Measurements from ENCODE around the gene UBXN1.
"Not testable (repeated sequence)": the region's sequence is repeated elsewhere in the genome, so short reads cannot be mapped to it uniquely, and the experiment has no call there.

The UBXN1 gene

DNA sequence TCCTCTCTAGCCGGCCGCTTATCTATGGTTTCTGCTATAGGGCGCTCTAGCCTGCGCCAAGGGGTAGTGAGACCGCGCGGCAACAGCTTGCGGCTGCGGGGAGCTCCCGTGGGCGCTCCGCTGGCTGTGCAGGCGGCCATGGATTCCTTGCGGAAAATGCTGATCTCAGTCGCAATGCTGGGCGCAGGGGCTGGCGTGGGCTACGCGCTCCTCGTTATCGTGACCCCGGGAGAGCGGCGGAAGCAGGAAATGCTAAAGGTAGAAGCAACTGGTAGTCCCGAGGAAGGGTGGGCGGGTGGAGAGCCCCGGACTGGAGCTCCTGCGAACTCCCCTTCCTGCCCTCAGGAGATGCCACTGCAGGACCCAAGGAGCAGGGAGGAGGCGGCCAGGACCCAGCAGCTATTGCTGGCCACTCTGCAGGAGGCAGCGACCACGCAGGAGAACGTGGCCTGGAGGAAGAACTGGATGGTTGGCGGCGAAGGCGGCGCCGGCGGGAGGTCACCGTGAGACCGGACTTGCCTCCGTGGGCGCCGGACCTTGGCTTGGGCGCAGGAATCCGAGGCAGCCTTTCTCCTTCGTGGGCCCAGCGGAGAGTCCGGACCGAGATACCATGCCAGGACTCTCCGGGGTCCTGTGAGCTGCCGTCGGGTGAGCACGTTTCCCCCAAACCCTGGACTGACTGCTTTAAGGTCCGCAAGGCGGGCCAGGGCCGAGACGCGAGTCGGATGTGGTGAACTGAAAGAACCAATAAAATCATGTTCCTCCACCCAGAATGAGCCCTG, 7.1 kb downstream of the UBXN1 start, which contains the start of the genes LBHD1 and UQCC3:
TSS of gene LBHD1 (minus strand) at position 660 of the 782 bp plus-strand sequence. CDS start 2,236 bp downstream, outside the sequence.
TSS of gene UQCC3 (plus strand) at position 66 of the 782 bp plus-strand sequence. CDS start at position 139, 73 bp downstream.
- DNase-seq (ENCODE audit: low spot score), result peak; percentile 81

DNA sequence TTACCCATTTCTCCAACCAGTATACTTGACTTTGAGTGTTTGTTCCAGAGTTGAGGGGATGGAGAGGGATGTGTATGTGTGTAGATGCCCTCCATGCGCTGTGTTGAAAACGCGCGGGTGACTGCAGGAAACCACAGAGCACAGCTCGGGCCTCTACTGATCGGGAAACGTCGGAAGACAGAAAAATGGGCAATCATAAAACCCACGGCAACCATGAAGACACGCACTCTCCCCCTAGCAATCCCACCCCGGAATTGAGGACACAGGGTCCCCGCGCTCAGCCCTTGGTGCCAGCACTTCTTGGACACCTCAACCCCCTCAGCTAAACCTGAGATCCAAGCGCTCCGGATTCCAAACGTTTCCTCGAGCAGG, 7.7 kb downstream of the UBXN1 start:
- no peak for DNase-seq (ENCODE audit: low spot score)

DNA sequence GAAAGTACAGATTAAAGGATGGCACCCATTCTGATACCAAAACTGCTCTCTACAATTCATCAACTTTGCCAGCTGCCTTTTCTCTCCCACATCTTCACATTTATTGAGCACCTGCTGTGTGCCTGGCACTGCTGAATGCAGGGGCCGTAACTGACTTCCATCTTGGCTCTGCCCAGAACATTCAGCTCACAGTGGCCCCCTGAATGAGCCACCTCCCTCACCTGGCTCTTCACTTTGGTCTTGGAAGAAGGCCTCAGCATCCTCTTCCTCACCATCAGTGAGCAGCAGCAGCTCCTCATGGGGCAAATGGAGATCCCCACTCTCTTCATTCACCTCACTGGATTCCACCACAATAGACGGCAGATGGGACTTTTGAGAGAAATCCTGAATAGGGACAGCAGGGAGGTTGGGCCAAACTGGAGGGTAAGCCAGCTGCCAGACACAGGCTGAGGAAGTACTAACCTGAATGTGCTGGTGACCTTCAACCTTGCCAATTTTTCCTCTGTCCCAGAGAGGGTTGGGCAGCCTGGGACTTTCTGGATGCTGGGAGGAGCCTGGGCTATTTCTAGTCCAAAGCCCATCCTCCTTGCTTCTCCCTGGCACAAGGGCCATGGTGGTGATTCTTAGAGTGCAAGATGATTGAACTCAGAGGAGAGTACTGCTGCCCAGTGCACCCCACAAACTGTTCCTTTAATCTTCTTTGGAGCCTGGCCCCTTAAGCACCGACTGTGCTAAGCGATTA, 9.3 kb downstream of the UBXN1 start:
- DNase-seq (ENCODE audit: low spot score), result no peak

DNA sequence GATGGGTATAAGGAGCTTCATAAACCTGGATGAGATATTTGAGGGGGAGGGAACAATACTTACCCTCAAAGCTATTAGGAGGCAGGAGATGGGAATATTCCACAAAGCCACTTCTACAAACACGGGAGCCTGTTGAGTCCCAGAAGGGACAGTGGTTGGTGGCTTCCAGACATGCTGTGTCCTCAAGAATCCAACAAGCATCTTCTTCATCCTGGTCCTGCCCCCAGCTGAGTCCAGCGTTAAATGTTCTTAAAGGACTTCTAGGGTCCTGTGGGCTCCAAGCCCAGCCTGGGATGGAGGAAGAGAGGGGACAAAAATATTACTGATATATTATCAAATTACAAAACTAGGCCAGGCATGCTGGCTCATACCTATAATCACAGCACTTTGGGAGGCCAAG, 11.4 kb downstream of the UBXN1 start:
- DNase-seq (ENCODE audit: low spot score), result no peak

DNA sequence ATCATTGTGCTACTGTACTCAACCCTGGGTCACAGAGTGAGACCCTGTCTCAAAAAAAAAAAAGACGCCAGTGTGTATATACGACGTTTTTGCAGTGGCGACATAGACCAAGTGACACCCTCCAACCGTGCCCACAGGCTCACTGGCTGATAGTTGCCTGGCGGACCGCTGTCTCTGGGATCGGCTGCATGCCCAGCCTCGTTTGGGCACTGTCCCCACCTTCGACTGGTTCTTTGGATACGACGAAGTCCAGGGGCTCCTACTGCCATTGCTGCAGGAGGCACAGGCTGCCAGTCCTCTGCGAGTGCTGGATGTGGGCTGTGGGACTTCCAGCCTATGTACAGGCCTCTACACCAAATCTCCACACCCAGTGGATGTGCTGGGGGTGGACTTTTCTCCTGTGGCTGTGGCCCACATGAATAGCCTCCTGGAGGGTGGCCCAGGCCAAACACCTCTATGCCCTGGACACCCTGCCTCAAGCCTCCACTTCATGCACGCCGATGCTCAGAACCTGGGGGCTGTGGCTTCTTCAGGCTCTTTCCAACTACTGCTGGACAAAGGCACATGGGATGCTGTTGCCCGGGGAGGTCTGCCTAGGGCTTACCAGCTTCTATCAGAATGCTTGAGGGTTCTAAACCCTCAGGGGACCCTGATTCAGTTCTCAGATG, 12.5 kb downstream of the UBXN1 start:
- no peak for DNase-seq (ENCODE audit: low spot score)

DNA sequence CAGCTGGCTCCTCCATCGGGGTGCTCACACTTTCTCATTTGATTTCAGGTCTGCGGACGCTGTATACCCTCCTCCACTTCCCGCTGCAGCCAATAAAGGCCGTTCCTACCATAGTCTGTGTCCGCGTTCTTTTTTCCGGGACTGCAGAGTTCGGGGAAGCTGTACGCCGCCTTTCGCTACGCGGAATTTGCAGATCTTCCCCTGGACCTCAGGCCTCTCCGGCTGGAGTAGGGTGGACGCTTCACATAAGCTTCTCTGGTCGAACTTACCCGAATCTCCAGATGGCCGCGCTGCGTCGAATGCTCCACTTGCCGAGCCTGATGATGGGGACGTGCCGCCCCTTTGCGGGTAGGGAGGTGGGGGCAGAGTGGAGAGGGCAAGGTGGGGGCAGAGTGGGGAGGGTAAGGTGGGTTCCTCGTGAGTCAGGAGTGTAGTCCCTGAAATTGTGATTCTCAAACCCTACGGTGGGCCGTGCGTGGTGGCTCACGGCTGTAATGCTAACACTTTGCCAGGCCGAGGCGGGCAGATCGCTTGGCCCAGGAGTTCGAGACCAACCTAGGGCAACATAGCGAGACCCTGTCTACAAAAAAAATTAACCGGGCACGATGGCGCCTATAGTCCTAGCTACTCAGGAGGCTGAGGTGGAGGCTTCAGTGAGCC, 13.1 kb downstream of the UBXN1 start:
- DNase-seq (ENCODE audit: low spot score), result peak; percentile 72

DNA sequence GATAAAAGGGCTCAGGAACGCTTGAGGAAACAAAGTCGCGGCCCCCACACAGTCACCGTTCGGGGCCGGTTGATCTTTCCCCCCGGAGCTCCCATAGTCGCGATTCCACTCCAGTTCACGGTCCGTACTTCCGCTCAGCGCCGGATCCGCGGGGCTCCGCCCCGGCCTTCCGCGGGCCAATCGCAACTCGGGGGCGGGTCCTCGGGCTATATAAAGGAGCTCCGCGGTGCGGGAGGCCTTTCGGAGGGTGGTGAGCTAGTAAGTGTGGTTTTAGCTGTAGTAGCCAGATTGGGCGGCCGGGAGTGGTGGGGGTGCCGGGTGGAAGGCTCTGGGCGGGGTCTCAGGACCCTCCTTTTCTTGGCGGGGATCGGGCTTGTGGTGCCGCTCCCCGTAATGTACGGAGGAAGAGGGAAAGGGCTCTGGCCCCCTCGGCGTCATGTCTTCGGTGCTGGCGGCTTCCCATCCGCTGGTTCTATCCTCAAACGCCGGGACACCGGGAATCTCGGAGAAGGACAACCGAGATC, 13.7 kb downstream of the UBXN1 start, which contains the start of the genes C11orf98 and CSKMT:
TSS of gene C11orf98 (minus strand) at position 136 of the 524 bp plus-strand sequence. CDS start at position 95, 41 bp downstream.
TSS of gene CSKMT (plus strand) at position 238 of the 524 bp plus-strand sequence. CDS start 568 bp downstream, outside the sequence.
- DNase-seq (ENCODE audit: low spot score), result peak; percentile 96

DNA sequence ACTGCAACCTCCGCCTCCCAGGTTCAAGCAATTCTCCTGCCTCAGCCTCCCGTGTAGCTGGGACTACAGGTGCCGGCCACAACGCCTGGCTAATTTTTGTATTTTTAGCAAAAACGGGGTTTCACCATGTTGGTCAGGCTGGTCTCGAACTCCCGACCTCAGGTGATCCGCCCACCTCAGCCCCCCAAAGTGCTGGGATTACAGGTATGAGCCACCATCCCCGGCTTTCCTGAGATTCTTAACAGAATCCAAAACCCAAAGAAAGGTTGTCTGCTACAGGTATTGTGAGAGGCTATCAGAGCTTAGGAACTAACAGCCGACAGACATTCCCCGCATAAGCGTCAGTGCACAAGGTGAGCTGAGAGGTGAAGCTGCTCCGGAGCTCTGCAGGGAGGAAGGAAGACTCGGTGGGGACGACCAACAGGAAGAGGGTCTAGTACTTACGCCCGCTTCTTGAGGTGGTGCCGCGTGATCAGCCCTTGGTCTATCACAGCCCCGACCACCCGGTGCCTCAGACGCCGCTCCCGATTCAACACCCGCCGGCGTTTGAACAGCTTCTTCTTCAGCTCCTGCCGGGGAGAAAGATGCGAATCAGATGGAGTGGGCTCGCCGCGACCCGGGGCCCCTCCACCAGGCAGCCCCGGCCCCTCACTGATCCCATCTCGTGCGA, 14.3 kb downstream of the UBXN1 start:
- peak; percentile 50 for DNase-seq (ENCODE audit: low spot score)

DNA sequence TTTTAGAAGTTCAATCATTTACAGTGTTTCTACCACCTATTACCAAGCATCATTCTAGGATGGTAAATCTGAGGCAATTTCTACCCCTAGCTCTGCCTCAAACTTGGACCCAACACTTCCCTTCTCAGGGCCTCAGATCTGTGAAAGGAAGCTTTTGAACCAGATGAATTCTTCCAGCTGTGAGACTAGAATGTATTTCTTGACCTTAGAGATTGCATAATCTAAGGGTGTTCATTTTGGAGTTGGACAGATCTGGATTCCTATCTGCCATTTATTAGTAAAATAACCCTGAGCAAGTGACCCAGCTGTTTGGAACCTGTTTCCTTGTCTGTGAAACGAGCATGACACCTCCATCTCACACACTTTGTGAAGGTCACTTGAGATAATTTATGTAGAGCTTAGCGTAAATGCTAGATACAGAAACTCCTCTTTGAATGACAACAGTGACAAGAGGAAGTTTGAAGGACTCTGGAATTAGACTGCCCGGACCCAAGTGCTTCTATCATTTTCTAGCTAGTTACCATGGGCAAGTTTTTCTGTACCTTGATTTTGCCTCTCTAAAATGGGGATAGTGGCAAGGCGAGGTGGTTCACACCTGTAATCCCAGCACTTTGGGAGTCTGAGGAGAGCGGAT, 22.0 kb downstream of the UBXN1 start:
- no peak for DNase-seq (ENCODE audit: low spot score)

DNA sequence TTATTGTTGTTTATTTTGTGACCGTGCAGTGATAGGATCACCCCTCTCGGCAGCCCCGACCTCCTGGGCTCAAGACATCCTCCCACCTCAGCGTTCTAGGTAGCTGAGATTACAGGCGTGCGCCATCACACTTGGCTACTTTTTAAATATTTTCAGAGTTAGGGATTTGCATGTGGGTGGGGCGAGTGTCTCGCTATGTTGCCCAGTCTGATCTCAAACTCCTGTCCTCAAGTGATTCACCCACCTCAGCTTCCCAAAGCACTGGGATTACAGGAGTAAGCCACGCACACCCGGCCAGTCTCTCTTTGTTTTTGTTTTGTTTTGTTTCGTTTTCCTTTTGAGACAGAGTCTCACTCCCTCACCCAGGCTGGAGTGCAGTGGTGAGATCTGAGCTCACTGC, 24.6 kb downstream of the UBXN1 start:
- DNase-seq (ENCODE audit: low spot score), result no peak

DNA sequence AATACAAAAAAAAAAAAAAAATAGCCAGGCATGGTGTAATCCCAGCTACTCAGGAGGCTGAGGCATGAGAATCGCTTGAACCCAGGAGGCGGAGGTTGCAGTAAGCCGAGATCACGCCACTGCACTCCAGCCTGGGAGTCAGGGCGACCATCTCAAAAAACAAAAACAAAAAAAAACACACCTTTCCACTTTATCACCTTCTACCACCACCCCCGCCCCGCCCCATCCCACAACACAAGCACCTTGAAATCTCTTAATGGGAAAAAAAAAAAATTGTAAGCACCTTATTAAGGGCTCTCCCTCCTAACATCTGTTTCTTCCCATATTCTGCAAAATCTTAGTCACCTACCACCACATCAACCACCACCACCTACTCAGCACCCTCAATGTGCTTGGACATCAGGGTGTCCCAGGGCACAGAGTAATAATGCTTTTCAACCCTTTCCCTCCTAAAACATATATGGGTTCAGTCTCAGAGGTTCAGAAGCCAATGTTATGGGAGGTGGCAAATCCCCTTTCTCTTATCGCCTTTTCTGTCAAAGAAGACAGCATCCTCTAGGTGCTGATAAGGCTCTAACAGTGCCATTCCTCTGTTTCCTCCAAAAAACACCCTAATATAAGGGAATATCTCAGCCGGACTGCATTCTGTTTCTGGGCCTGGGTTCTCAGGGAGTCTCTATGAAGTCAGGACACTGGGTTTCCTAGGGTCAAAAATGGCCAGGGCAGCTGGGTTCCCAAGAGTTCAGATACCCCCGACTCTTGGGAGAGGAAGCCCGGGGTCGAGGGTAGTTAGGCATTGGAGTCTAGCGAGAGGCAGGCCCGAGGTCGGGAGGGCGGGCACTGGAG, 26.5 kb downstream of the UBXN1 start:
- peak; percentile 75 for DNase-seq (ENCODE audit: low spot score)

DNA sequence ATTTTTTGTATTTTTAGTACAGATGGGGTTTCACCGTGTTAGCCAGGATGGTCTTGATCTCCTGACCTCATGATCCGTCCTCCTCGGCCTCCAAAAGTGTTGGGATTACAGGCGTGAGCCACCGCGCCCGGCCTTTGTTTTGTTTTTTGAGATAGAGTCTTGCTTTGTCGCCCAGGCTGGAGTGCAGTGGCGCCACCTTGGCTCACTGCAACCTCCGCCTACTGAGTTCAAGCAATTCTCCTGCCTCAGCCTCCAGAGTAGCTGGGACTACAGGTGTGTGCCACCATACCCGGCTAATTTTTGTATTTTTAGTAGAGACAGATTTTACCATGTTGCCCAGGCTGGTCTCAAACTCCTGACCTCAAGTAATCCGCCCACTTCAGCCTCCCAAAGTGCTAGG, 28.6 kb downstream of the UBXN1 start:
- not testable (repeated sequence) for DNase-seq (ENCODE audit: low spot score)

DNA sequence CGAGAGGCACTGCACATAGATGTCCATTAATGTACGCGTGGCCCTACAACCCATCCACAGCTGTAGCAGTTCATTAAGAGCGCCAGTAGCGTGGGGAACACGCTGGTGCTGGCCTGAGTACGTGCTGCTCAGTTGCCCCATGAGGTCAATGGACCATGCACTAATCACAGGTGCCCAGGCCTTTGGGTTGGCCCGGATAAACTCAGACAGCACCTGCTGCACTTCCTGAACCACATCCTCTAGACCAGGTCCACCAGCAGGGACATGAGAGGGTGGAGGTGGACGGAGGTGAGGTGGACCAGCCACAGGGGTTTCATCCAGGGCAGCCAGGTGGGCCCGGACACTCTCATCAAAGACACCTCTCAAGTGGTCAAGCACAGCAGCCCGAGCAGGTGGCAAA, 29.4 kb downstream of the UBXN1 start:
- no peak for DNase-seq (ENCODE audit: low spot score)

DNA sequence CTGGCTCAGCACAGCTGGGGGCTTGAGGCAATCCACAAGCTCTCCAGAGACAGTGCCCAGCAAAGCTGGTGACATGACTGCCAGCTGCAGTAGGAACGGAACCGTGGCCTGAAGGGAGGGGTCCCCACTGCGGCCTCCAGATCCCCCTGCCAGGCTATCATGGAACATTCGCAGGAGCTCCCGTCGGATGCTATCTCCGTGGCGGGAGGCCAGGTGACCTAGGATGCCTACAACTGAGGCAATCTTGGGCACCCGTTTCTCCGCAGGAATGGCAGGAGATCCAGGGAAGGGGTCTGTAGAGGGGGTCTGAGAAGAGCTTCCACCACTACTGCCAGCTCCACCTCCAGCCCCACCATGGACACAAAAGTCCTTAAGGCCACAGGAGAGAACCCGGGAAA, 29.9 kb downstream of the UBXN1 start:
- DNase-seq (ENCODE audit: low spot score), result no peak

DNA sequence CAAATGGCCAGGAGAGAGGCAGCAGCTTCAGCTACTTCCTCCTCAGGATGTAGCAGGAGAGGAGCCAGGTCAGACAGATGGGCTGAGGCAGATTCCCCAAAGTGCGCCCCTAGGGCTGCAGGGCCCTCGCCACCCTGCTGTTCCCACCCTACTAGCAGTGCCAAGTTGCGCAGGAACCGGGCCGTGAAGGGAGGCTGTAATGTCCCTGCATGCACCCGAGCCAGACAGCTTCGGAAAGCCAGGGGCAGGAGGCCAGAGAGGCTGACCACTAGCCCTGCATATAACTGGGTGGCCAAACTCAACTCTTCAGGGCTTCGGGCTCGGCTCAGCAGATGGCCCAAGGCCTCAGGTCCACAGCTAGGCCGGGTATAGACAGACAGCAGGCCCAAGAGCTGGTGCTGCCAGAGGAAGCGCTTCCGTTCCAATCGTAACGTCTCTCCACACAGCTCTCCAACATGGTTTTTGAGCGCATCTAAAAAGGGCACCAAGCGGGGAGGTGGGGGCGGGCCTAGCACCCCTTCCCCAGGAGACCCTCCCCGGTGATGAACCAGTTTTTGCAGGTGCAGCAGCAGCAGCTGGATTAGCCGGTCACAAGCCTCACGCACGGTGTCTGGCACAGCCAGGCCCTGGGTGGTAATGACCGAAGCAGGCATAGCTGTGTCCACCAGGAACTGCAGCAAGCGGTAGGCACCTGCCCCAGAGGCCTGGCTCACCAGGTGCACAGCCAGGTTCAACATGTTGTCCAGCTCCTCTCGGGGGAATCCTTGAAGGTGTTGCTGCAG, 30.5 kb downstream of the UBXN1 start:
- no peak for DNase-seq (ENCODE audit: low spot score)

DNA sequence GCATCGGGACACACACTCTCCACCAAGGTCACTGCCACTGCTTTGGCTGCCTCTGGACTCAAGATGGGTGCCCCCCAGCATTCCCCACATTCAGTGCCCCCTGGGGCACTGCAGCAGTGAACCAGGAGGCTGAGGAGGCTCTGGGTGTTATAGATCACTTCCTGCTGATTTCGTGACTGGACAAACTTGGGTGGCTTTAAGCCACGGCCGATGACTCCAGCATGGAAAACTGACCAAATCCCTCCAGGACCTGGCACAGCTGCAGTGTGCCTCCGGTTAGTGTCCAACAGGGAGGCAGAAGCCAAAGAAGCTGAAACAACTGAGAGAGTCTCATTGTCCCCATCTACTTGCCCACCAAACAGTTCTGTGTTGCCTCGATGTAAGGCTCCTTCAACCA, 31.3 kb downstream of the UBXN1 start:
- no peak for DNase-seq (ENCODE audit: low spot score)

DNA sequence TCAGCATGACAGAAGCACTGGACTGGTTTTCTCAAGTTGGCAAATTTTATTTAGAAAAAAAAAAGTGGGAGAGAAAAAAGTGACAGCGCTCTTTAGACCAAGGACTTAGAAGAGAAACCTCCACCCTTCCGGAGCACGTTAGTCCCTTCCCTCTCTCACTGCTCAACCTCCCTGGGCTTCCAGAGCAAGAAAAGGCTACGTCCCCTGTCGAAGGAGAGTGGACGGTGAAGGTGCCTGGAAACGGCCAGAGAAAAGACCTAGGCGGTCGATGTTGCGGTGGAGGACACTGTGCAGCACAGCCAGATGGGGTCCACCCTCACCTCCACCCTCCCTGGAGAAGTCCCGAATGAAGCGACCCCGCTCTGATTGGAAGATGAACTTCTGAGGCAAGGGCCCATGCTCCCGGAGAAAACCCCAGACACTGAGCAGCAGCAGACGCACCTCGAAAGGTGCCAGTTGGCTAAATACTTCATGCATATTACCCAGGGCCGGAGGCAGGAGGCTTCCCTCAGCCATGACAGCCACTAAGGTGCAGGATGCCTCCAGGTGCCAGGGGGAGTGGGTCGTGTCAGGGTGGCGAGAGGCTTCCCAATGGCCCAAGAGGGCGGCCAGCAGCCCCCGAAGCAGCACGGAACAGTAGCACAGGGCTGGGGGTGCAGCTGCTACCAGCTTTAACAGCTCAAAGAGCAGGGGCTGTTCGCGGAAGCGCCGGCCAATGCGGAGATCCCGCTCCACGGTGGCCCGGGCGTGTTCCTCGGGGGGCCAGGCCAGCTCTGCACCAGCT, 31.9 kb downstream of the UBXN1 start:
- no peak for DNase-seq (ENCODE audit: low spot score)

Data from CD4-positive, alpha-beta T cell treated with Interleukin-15 for 4 hours (primary cell).